Middle frontal gyrus (tissue), 1 donor: ENCODE measurements around the gene FGFBP3.

Experiments
- DNase-seq: peaks from one replicate; pipeline ENCODE4 v3.0.0-alpha.2; 2015; ENCODE audit warnings: low spot score; ENCODE audit errors: extremely low spot score

FGFBP3 gene

GRCh38 chr10:91856637-91857036, 52.6 kb downstream of the FGFBP3 start:
- no peak for DNase-seq
